K562 (cell line): Measurements from ENCODE around the gene IL4I1. TPM values are rescaled to one million over a fixed set of nuclear protein-coding genes. Genes with fewer than 3 reads are reported as not detected.

ENCODE experiments used
- ELF4 ChIP-seq: fragments of 450-650 bp; formaldehyde crosslinking; IDR thresholded peaks from 2 replicates; pipeline ENCODE4 v1.4.0; 2022; ENCODE audit warnings: missing genetic modification characterization
- HDAC8 ChIP-seq: fragments of 450-650 bp; IDR thresholded peaks from 2 replicates; pipeline ENCODE4 v1.6.1; 2016; ENCODE audit warnings: mild to moderate bottlenecking, missing genetic modification characterization, moderate library complexity, missing compliant biosample characterization
- KLF10 ChIP-seq: fragments of 250-450 bp; sonication (Bioruptor Pico); IDR thresholded peaks from 2 replicates; pipeline ENCODE4 v1.6.1; 2021; ENCODE audit warnings: matching md5 sums
- MCM2 ChIP-seq: fragments of 450-650 bp; IDR thresholded peaks from 2 replicates; pipeline ENCODE4 v1.6.1; 2017; ENCODE audit warnings: low read depth, mild to moderate bottlenecking
- NONO ChIP-seq, 2 experiments: fragments of 200-400 bp in 1 of 2; fragments of 450-650 bp in 1 of 2; formaldehyde crosslinking in 1 of 2; IDR thresholded peaks; 2 replicates each; pipeline ENCODE4 v1.6.1; 2017; ENCODE audit warnings: low read depth in 2 of 2, mild to moderate bottlenecking in 2 of 2, moderate library complexity in 2 of 2, low read length in 1 of 2
- NR2C2 ChIP-seq, 2 experiments: fragments of 200-800 bp in 1 of 2; sonication (Bioruptor generic) in 1 of 2; sonication (generic) in 1 of 2; formaldehyde crosslinking in 1 of 2; IDR thresholded peaks; 2 replicates each; pipeline versions ENCODE4 v1.6.1 to v1.8.0; 2016 to 2022; ENCODE audit warnings: mild to moderate bottlenecking in 1 of 2, missing compliant biosample characterization in 1 of 2, missing genetic modification characterization in 1 of 2, missing genetic modification reagents in 1 of 2
- PCBP2 ChIP-seq: fragments of 200-400 bp; formaldehyde crosslinking; IDR thresholded peaks from 2 replicates; pipeline ENCODE4 v1.6.1; 2018; ENCODE audit warnings: low read length, low read depth, mild to moderate bottlenecking, moderate library complexity; ENCODE audit not compliant: poor library complexity, severe bottlenecking
- PHB ChIP-seq: fragments of 250-450 bp; sonication (Bioruptor Pico); IDR thresholded peaks from 2 replicates; pipeline ENCODE4 v1.5.0; 2021
- RBM15 ChIP-seq: fragments of 200-400 bp; formaldehyde crosslinking; IDR thresholded peaks from 2 replicates; pipeline ENCODE4 v1.6.1; 2018; ENCODE audit warnings: mild to moderate bottlenecking, low read length, moderate library complexity; ENCODE audit not compliant: insufficient read depth
- RBM39 ChIP-seq: fragments of 200-400 bp; formaldehyde crosslinking; optimal IDR thresholded peaks from 2 replicates; pipeline ENCODE3; 2018; ENCODE audit warnings: low read depth, low read length
- SIN3B ChIP-seq: fragments of 450-650 bp; IDR thresholded peaks from 2 replicates; pipeline ENCODE4 v1.6.1; 2017; ENCODE audit warnings: low read depth, mild to moderate bottlenecking, moderate library complexity
- SRF ChIP-seq, 2 experiments: fragments of 250-450, 450-650 bp in 1 of 2; sonication (Bioruptor Pico) in 1 of 2; sonication (generic) in 1 of 2; formaldehyde crosslinking; IDR thresholded peaks; 2 replicates each; pipeline versions ENCODE4 v1.5.0 to v1.5.1; 2020 to 2022; ENCODE audit warnings: mild to moderate bottlenecking in 1 of 2, missing genetic modification reagents in 1 of 2
- ZC3H4 ChIP-seq: sonication (generic); formaldehyde crosslinking; IDR thresholded peaks from 2 replicates; pipeline ENCODE4 v1.9.0; 2021; ENCODE audit warnings: missing genetic modification reagents, borderline replicate concordance
- ZNF445 ChIP-seq: fragments of 250-450 bp; sonication (Bioruptor Pico); IDR thresholded peaks from 2 replicates; pipeline ENCODE4 v1.4.0; 2020; ENCODE audit warnings: low read depth, mild to moderate bottlenecking, moderate library complexity
- ZNF696 ChIP-seq: fragments of 250-450 bp; sonication (Bioruptor Pico); conservative IDR thresholded peaks from 2 replicates; pipeline ENCODE4 v1.4.0; 2020; ENCODE audit warnings: mild to moderate bottlenecking, moderate library complexity
- polyA plus RNA-seq, 8 experiments: library from polyadenylated mRNA; depleted of rRNA in 4 of 8; stranded (reverse) in 5 of 8; unstranded in 3 of 8; fragments of >200 nt; fragmentation: Nextera tagmentation in 2 of 8; fragmentation: Illumina TruSeq in 1 of 8; extraction: Ambion mirVana in 2 of 8; extraction: Trizol in 1 of 8; gene quantifications; 2 replicates each; pipeline versions ENCODE4 v1.2.1 to v1.2.3, GENCODE V29; 2011 to 2014; ENCODE audit warnings: inconsistent platforms in 1 of 8, missing spikeins in 1 of 8
- total RNA-seq, 7 experiments: library from RNA; depleted of rRNA in 6 of 7; stranded (reverse); fragments of >200 nt in 6 of 7; fragmentation: Illumina TruSeq in 2 of 7; extraction: Trizol in 2 of 7; gene quantifications; 2 replicates each; pipeline versions ENCODE4 v1.2.1 to v1.2.3, GENCODE V29; 2011 to 2021; ENCODE audit warnings: low replicate concordance in 1 of 7
- TF ChIP-seq, protein P1 (sequence below), 2 experiments: IDR thresholded peaks in 1 of 2; conservative IDR thresholded peaks in 1 of 2; 2 replicates each; pipeline ENCODE4 v1.6.1; 2016; ENCODE audit warnings: low read depth in 2 of 2, mild to moderate bottlenecking in 1 of 2, missing compliant biosample characterization in 1 of 2, missing genetic modification characterization in 1 of 2, moderate library complexity in 1 of 2
- TF ChIP-seq, protein P2 (sequence below): sonication (generic); formaldehyde crosslinking; IDR thresholded peaks from 2 replicates; pipeline ENCODE4 v1.8.0; 2022; ENCODE audit warnings: mild to moderate bottlenecking, missing genetic modification reagents
- TF ChIP-seq, protein P3 (sequence below): fragments of 250-450 bp; sonication (Bioruptor Pico); IDR thresholded peaks from 2 replicates; pipeline ENCODE4 v1.4.0; 2020
- TF ChIP-seq, protein P4 (sequence below): fragments of 250-450 bp; sonication (Bioruptor Pico); IDR thresholded peaks from 2 replicates; pipeline ENCODE4 v1.8.0; 2021; ENCODE audit warnings: moderate library complexity, mild to moderate bottlenecking, inconsistent platforms

IL4I1 gene
- total and polyA plus RNA-seq, 9 of the 15 experiments (the other 6 are each of a cell fraction or from before 2014, with no cell fraction given), result 0.06 to 0.95 (median 0.43) TPM; not detected in 2

DNA sequence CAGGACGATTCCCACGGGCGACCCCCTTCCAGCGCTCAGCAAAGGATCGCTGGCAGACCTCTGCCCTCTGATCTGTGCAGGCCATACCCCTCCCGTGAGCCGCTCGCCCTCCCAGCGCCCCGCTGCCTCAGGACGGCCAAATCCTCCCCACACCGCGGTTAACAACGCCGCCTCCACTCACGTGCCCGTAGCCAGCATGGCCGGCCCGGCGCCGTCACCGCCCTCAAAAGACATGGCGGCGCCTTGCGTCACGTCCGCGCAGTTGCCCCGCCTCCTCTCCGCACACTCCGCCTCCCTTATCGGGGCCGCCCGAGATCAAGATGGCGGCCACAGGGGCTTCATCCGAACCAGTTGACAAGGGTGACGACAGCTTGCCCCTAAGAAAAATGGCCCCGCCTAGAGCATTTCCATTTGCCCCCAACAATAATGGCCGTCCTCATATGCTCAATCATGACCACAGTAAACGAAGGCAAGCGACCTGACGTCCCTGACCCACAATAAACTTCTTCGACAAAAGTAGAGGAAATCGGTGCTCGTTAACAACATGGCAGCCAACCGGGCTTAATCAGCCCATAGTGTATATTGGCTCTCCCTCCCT is 20.2 kb downstream of the IL4I1 start (continued):
- TF ChIP-seq PHB (no peak), MCM2 (no peak), ZNF445 (no peak), RBM39 (no peak), ZNF696 (CRISPR knock-in tag) (no peak), NR2C2 (CRISPR knock-in tag; IDR thresholded peaks at IDR 0.05) (peak; percentile 82; the same call in 1 of the 2 replicates), NR2C2 (tag; IDR thresholded peaks at IDR 0.05) (no peak), PCBP2 (no peak), KLF10 (no peak), ZC3H4 (CRISPR knock-in tag) (no peak; the same call in 1 of the 2 replicates), ELF4 (CRISPR knock-in tag) (no peak), SIN3B (peak; percentile 48; the same call in 1 of the 2 replicates), RBM15 (no peak), HDAC8 (tag) (0 out of 2 replicates have a peak, but pooled peaks have one; percentile 17), NONO (IDR thresholded peaks at IDR 0.05; ENCODE audit: low read depth in 2 of 2, low read length in 1 of 2) (no peak), SRF (CRISPR knock-in tag; IDR thresholded peaks at IDR 0.05) (peak in 1 of 2 experiments; percentile 70; a peak in 1 of 4 replicates)
- TF ChIP-seq, protein P1, sequence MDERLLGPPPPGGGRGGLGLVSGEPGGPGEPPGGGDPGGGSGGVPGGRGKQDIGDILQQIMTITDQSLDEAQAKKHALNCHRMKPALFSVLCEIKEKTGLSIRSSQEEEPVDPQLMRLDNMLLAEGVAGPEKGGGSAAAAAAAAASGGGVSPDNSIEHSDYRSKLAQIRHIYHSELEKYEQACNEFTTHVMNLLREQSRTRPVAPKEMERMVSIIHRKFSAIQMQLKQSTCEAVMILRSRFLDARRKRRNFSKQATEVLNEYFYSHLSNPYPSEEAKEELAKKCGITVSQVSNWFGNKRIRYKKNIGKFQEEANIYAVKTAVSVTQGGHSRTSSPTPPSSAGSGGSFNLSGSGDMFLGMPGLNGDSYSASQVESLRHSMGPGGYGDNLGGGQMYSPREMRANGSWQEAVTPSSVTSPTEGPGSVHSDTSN (CRISPR knock-in tag; IDR thresholded peaks at IDR 0.05; ENCODE audit: low read depth), result no peak
- TF ChIP-seq, protein P1 (tag; conservative IDR thresholded peaks at IDR 0.05; ENCODE audit: low read depth), result peak; percentile 80
- TF ChIP-seq, protein P2, sequence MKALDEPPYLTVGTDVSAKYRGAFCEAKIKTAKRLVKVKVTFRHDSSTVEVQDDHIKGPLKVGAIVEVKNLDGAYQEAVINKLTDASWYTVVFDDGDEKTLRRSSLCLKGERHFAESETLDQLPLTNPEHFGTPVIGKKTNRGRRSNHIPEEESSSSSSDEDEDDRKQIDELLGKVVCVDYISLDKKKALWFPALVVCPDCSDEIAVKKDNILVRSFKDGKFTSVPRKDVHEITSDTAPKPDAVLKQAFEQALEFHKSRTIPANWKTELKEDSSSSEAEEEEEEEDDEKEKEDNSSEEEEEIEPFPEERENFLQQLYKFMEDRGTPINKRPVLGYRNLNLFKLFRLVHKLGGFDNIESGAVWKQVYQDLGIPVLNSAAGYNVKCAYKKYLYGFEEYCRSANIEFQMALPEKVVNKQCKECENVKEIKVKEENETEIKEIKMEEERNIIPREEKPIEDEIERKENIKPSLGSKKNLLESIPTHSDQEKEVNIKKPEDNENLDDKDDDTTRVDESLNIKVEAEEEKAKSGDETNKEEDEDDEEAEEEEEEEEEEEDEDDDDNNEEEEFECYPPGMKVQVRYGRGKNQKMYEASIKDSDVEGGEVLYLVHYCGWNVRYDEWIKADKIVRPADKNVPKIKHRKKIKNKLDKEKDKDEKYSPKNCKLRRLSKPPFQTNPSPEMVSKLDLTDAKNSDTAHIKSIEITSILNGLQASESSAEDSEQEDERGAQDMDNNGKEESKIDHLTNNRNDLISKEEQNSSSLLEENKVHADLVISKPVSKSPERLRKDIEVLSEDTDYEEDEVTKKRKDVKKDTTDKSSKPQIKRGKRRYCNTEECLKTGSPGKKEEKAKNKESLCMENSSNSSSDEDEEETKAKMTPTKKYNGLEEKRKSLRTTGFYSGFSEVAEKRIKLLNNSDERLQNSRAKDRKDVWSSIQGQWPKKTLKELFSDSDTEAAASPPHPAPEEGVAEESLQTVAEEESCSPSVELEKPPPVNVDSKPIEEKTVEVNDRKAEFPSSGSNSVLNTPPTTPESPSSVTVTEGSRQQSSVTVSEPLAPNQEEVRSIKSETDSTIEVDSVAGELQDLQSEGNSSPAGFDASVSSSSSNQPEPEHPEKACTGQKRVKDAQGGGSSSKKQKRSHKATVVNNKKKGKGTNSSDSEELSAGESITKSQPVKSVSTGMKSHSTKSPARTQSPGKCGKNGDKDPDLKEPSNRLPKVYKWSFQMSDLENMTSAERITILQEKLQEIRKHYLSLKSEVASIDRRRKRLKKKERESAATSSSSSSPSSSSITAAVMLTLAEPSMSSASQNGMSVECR, result peak; percentile 71
- TF ChIP-seq, protein P3, sequence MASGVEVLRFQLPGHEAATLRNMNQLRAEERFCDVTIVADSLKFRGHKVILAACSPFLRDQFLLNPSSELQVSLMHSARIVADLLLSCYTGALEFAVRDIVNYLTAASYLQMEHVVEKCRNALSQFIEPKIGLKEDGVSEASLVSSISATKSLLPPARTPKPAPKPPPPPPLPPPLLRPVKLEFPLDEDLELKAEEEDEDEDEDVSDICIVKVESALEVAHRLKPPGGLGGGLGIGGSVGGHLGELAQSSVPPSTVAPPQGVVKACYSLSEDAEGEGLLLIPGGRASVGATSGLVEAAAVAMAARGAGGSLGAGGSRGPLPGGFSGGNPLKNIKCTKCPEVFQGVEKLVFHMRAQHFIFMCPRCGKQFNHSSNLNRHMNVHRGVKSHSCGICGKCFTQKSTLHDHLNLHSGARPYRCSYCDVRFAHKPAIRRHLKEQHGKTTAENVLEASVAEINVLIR (CRISPR knock-in tag), result peak; percentile 92
- TF ChIP-seq, protein P4, sequence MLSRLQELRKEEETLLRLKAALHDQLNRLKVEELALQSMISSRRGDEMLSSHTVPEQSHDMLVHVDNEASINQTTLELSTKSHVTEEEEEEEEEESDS, result no peak
